Esophagus muscularis mucosa (tissue), 3 donors: ENCODE measurements around the gene TCF7L2.

ENCODE experiments used
- CTCF ChIP-seq, 3 experiments: fragments of 200-600 bp in 2 of 3; fragments of 450-650 bp in 1 of 3; sonication (generic) in 2 of 3; IDR thresholded peaks; one replicate each; pipeline ENCODE4 v1.5.1; 2017 to 2019; ENCODE audit warnings: antibody characterized with exemption in 3 of 3, mild to moderate bottlenecking in 2 of 3, moderate library complexity in 1 of 3
- POLR2A ChIP-seq: fragments of 450-650 bp; IDR thresholded peaks from one replicate; pipeline ENCODE4 v1.6.1; 2017; ENCODE audit warnings: antibody characterized with exemption, moderate library complexity, mild to moderate bottlenecking, low read depth

GRCh38 chr10:113103131-113103840 lies 153.2 kb downstream of the TCF7L2 start:
- TF ChIP-seq POLR2A (no peak), CTCF (IDR thresholded peaks at IDR 0.05) (no peak)
